Stimulated activated CD8-positive, alpha-beta memory T cell treated with anti-CD3 and anti-CD28 coated beads, Interleukin-12 subunit alpha, Interleukin-12 subunit beta, amount 100 ng/mL, for 1 hour (primary cell): Measurements from ENCODE around the gene PLEKHA7.

Experiments used
- DNase-seq: peaks from one replicate; pipeline ENCODE4 v3.0.0-alpha.2; 2020; ENCODE audit warnings: low read depth

The PLEKHA7 gene

DNA sequence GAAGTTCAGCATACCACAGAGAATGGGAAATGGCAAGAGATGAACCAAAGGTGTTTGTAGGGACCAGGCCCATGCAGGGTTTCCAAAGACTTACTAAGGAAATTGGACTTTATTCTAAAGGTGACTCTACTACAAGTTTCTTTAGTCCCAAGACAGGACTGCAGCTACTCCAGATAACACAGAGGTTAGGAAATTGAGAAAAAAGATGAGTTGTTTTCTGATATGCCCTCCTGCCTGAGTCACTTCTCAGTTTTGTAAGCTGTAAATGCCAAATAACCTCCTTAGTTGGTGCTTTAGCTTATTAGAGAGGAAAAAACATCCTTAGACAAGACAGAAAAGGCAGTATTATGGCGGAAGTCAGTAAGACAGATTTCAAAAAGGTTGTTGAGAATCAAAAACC lies 179.8 kb downstream of the PLEKHA7 start:
- DNase-seq, result no peak

- DNase-seq, result no peak
These were observed 181.2 kb downstream of the PLEKHA7 start for GRCh38 chr11:16833026-16833425.

GRCh38 chr11:16832193-16832539 lies 182.0 kb downstream of the PLEKHA7 start:
- DNase-seq, result no peak

DNA sequence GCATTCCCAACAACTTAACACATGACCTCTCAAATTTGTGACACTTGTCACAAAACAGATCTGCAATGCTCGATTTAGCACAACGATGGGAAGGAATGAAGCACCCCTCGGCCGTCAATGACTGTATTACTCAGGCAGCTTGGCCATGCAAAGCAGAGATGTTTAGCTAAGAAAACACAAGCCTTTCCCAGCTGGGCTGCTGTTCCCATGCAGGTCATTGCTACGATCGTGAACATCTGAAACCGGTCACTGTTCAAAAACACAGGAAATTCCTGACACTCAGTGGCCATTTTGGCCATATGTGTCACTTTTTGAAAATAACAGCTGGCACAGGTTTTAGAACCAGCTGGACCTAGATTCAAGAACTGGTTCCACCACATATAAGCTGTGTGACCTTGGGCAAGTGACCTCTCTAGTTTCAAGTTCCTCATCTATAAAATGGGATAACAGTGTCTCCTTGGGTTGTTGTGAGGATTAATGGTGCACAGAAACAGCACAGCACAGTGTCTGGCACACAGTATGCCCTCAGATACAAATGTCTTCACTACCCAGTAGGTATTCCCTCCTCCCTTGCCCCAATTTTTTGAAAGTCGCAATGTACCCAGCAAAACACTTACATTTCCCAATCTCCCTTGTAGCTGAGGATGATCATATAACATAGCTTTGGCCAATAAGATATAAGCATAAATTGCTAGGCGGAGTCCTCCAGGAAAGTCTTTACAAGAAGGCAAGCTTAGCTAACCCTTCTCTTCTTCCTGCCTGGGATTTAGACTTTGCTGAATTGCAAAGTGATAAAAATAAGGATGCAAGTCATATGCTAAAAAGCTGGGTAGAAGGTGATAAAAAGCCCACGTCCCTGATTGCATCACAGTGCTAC lies 182.7 kb downstream of the PLEKHA7 start:
- DNase-seq, result no peak

GRCh38 chr11:16827139-16827538 lies 187.1 kb downstream of the PLEKHA7 start:
- DNase-seq, result no peak

GRCh38 chr11:16825968-16826367 lies 188.2 kb downstream of the PLEKHA7 start:
- DNase-seq, result no peak

GRCh38 chr11:16825101-16825500 lies 189.1 kb downstream of the PLEKHA7 start:
- DNase-seq, result no peak

GRCh38 chr11:16820324-16821092 lies 193.7 kb downstream of the PLEKHA7 start:
- peak; percentile 27 for DNase-seq

- no peak for DNase-seq
These were observed 195.9 kb downstream of the PLEKHA7 start for GRCh38 chr11:16818284-16818683.

- no peak for DNase-seq
These were observed 196.9 kb downstream of the PLEKHA7 start for GRCh38 chr11:16817351-16817750.

DNA sequence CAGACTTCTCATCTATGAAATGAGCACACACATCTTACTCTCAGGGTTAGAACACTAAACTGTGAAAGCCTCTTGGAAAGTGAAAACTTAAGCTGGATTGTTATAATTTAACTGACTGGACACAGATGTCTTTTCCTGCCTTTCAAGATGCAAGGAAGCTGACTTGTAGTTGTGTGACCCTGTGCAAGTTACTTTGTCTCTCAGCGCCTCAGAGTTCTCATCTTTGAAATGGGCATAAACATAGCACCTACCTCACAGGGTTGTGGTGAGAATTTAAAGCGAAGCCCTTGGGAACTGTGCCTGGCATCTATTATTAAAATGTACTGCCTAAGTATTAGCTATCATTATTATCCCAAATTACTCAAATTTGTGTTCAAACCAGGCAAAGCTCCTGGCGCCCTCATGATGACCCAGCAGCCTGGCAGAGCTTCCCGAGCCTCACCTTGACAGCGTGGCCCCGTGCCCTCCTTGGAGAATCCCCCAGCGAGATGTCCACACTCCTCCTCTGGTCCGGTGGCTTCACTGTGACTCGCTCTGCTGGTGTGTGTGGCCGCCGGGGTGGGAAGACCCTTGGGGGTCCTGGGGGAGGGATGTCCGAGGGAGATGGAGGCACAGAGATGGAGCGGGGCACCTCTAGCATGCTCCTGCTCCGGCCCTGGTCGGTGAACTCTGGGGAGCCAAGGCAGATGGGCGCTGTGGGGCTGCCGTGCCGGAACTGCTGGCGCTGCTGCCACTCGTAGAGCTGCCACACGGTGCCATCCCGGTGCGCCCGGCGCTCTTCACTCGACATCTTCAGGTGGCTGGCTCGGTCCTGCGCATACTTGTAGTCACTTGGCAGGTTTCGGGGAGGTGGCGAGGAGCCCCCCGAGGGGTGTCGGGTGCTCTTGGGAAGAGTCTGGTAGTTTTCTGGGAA lies 197.6 kb downstream of the PLEKHA7 start:
- no peak for DNase-seq

GRCh38 chr11:16815047-16815767 lies 199.0 kb downstream of the PLEKHA7 start:
- no peak for DNase-seq

GRCh38 chr11:16814410-16815046 lies 199.7 kb downstream of the PLEKHA7 start:
- DNase-seq, result no peak

DNA sequence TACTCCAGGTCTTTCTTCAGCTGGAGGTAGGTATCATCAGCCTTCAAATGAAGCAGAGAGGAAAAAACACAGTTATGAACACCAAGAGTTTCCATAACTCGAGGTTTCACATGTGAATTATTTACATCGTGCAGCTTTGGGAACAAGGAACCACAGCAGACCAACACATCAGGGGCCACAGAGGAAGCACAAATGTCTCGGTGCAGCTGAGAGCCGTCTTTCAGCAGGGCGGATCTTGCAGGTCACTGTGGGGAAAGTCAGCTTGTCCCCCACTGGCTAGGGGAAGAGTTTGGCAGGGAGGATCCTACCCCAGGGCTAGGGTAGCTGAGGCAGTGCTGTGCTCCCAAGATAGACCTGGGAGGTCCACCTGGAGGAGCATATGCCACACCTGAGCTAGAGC lies 201.1 kb downstream of the PLEKHA7 start:
- DNase-seq, result no peak

GRCh38 chr11:16812274-16812673 lies 201.9 kb downstream of the PLEKHA7 start:
- DNase-seq, result no peak

- DNase-seq, result no peak
These were observed 202.8 kb downstream of the PLEKHA7 start for GRCh38 chr11:16811136-16812020.

- DNase-seq, result no peak
These were observed 204.1 kb downstream of the PLEKHA7 start for GRCh38 chr11:16809886-16810668.

- no peak for DNase-seq
These were observed 206.9 kb downstream of the PLEKHA7 start for GRCh38 chr11:16807306-16807705.

DNA sequence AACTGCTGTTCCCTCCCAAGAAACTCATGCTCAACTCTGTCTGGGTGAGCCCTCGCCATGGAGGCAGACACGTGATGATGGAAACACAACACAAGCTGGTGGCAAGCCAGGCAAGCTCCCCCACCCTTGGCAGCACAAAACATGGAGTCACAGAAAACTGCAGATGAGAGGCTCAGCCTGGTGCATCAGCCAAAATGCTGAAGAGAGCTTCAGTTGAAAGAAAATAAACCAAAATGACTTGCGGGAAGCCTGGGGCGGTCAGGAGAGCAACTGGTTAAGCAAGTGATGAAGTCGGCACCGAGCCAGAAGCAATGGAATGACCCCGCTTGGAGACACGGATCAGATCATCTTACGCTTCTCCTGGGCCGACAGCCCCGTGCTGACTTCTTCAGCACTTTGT lies 207.4 kb downstream of the PLEKHA7 start:
- no peak for DNase-seq
